Trophoblast cell (in vitro differentiated cells and primary cell): Measurements from ENCODE around the gene KCNH6.
A peak's percentile ranks its signal among the peaks of the same experiment; 100 is the strongest.

Experiments
- DNase-seq, 2 donors: peaks; one replicate each; pipeline ENCODE4 v3.0.0-alpha.2; 2016
- H2AFZ ChIP-seq: 2 replicates; pipeline ENCODE4 v1.6.1; 2013; ENCODE audit warnings: low read length, moderate library complexity, mild to moderate bottlenecking; ENCODE audit not compliant: insufficient read depth, poor library complexity
- H2AK5ac ChIP-seq: 2 replicates; pipeline ENCODE4 v1.6.1; 2013; ENCODE audit warnings: mild to moderate bottlenecking, low read length
- H2BK120ac ChIP-seq: 2 replicates; pipeline ENCODE4 v1.6.1; 2013; ENCODE audit warnings: low read length, mild to moderate bottlenecking, moderate library complexity; ENCODE audit not compliant: insufficient read depth, poor library complexity
- H2BK12ac ChIP-seq: 2 replicates; pipeline ENCODE4 v1.6.1; 2013; ENCODE audit warnings: mild to moderate bottlenecking, low read length, moderate library complexity
- H2BK5ac ChIP-seq: 2 replicates; pipeline ENCODE4 v1.6.1; 2013; ENCODE audit warnings: low read length, low read depth, moderate library complexity, mild to moderate bottlenecking; ENCODE audit not compliant: poor library complexity
- H3K14ac ChIP-seq: 2 replicates; pipeline ENCODE4 v1.6.1; 2013; ENCODE audit warnings: mild to moderate bottlenecking, low read length
- H3K18ac ChIP-seq: 2 replicates; pipeline ENCODE4 v1.6.1; 2013; ENCODE audit warnings: mild to moderate bottlenecking, low read length
- H3K23ac ChIP-seq: 2 replicates; pipeline ENCODE4 v1.6.1; 2013; ENCODE audit warnings: low read length
- H3K27ac ChIP-seq: 2 replicates; pipeline ENCODE4 v1.5.1; 2013; ENCODE audit warnings: low read depth, mild to moderate bottlenecking, inconsistent platforms, low read length, moderate library complexity
- H3K27me3 ChIP-seq: 2 replicates; pipeline ENCODE4 v1.6.1; 2013; ENCODE audit warnings: inconsistent platforms, mild to moderate bottlenecking, low read length, moderate library complexity; ENCODE audit not compliant: insufficient read depth
- H3K36me3 ChIP-seq, 2 experiments: 1 replicate in 1 of 2; 2 replicates in 1 of 2; pipeline ENCODE4 v1.6.1; 2013; ENCODE audit warnings: low read length in 2 of 2, mild to moderate bottlenecking in 2 of 2, moderate library complexity in 1 of 2; ENCODE audit not compliant: insufficient read depth in 2 of 2, control insufficient read depth in 1 of 2
- H3K4ac ChIP-seq: 2 replicates; pipeline ENCODE4 v1.6.1; 2013; ENCODE audit warnings: low read depth, mild to moderate bottlenecking, low read length, moderate library complexity
- H3K4me1 ChIP-seq, 2 experiments: 1 replicate in 1 of 2; 2 replicates in 1 of 2; pipeline ENCODE4 v1.6.1; 2013; ENCODE audit warnings: low read length in 2 of 2, mild to moderate bottlenecking in 2 of 2, moderate library complexity in 1 of 2; ENCODE audit not compliant: insufficient read depth in 2 of 2, control insufficient read depth in 1 of 2
- H3K4me2 ChIP-seq: 2 replicates; pipeline ENCODE4 v1.6.1; 2013; ENCODE audit warnings: inconsistent platforms, mild to moderate bottlenecking, low read length, moderate library complexity
- H3K4me3 ChIP-seq: 2 replicates; pipeline ENCODE4 v1.5.1; 2013; ENCODE audit warnings: mild to moderate bottlenecking, low read depth, low read length, inconsistent platforms
- H3K79me1 ChIP-seq: one replicate; pipeline ENCODE4 v1.6.1; 2013; ENCODE audit warnings: low read length
- H3K79me2 ChIP-seq: 2 replicates; pipeline ENCODE4 v1.6.1; 2013; ENCODE audit warnings: low read length, mild to moderate bottlenecking; ENCODE audit not compliant: control insufficient read depth, insufficient read depth, poor library complexity
- H3K9ac ChIP-seq: 2 replicates; pipeline ENCODE4 v1.6.1; 2013; ENCODE audit warnings: mild to moderate bottlenecking, low read length
- H3K9me3 ChIP-seq: 2 replicates; pipeline ENCODE4 v1.6.1; 2013; ENCODE audit warnings: low read depth, mild to moderate bottlenecking, control low read depth, inconsistent platforms, low read length; ENCODE audit not compliant: insufficient read depth
- H4K12ac ChIP-seq: 2 replicates; pipeline ENCODE4 v1.6.1; 2013; ENCODE audit warnings: low read depth, mild to moderate bottlenecking, low read length, moderate library complexity
- H4K8ac ChIP-seq: 2 replicates; pipeline ENCODE4 v1.6.1; 2013; ENCODE audit warnings: low read depth, mild to moderate bottlenecking, low read length, moderate library complexity
- H4K91ac ChIP-seq: one replicate; pipeline ENCODE4 v1.6.1; 2013; ENCODE audit warnings: low read depth, mild to moderate bottlenecking, low read length, moderate library complexity
- WGBS: extraction: QIAGEN DNeasy Blood & Tissue Kit; methylation state at CpG from one replicate; pipeline ENCODE4 v1.1.7; 2013; ENCODE audit warnings: missing lambda C conversion rate; ENCODE audit not compliant: insufficient read length, insufficient coverage; ENCODE audit errors: extremely low coverage; 5-methylcytosine and 5-hydroxymethylcytosine counted together

KCNH6 gene

GRCh38 chr17:63558441-63558840 is 35.3 kb downstream of the KCNH6 start:
- H3K36me3 ChIP-seq, result peaks cover 0 to 4% of the 10 kb centered on the region in 2 experiments

GRCh38 chr17:63561819-63562218 is 38.7 kb downstream of the KCNH6 start:
- no peak overlapping the region for H3K23ac ChIP-seq
- no peak overlapping the region for H2AK5ac ChIP-seq

More at GRCh38 chr17:63558441-63558840, 35.3 kb downstream of the KCNH6 start:
- H3K4me3 ChIP-seq, result no peak overlapping the region
- H3K27ac ChIP-seq, result no peak overlapping the region
- no peak overlapping the region for H3K4ac ChIP-seq
- no CpG with 5 or more reads among the region's 3 CpGs for WGBS
- no peaks in the 10 kb centered on the region for H3K4me1 ChIP-seq
- H3K4me2 ChIP-seq, result no peak overlapping the region
- no peaks in the 10 kb centered on the region for H3K9me3 ChIP-seq
- H2BK12ac ChIP-seq, result no peak overlapping the region
- H3K18ac ChIP-seq, result no peak overlapping the region
- H3K23ac ChIP-seq, result no peak overlapping the region
- H3K27me3 ChIP-seq, result no peaks in the 10 kb centered on the region
- H3K14ac ChIP-seq, result no peak overlapping the region
- no peak overlapping the region for H2BK5ac ChIP-seq
- DNase-seq, result no peak
- no peak overlapping the region for H2AFZ ChIP-seq
- H2AK5ac ChIP-seq, result no peak overlapping the region
- no peak overlapping the region for H4K91ac ChIP-seq
- no peak overlapping the region for H3K9ac ChIP-seq
- H4K12ac ChIP-seq, result no peak overlapping the region
- peaks cover 2% of the 10 kb centered on the region for H3K79me2 ChIP-seq
- no peak overlapping the region for H2BK120ac ChIP-seq
- no peaks in the 10 kb centered on the region for H3K79me1 ChIP-seq
- H4K8ac ChIP-seq, result no peak overlapping the region

GRCh38 chr17:63563339-63563738 is 40.2 kb downstream of the KCNH6 start:
- Histone ChIP-seq H2AFZ (no peak overlapping the region), H3K27me3 (no peaks in the 10 kb centered on the region), H3K4me1 (no peaks in the 10 kb centered on the region), H3K79me2 (peaks cover 1% of the 10 kb centered on the region), H3K36me3 (no peaks in the 10 kb centered on the region), H2AK5ac (no peak overlapping the region), H2BK120ac (no peak overlapping the region), H2BK12ac (no peak overlapping the region), H3K79me1 (no peaks in the 10 kb centered on the region), H3K18ac (no peak overlapping the region), H3K23ac (no peak overlapping the region), H2BK5ac (no peak overlapping the region), H4K12ac (no peak overlapping the region), H3K4ac (no peak overlapping the region), H3K4me2 (no peak overlapping the region), H3K4me3 (no peak overlapping the region), H3K27ac (no peak overlapping the region), H4K91ac (no peak overlapping the region), H3K9me3 (peaks cover 2% of the 10 kb centered on the region), H4K8ac (no peak overlapping the region), H3K9ac (no peak overlapping the region), H3K14ac (no peak overlapping the region)
- no CpG with 5 or more reads among the region's 2 CpGs for WGBS
- DNase-seq, result no peak

More at GRCh38 chr17:63561819-63562218, 38.7 kb downstream of the KCNH6 start:
- Histone ChIP-seq H3K27ac (no peak overlapping the region), H4K8ac (no peak overlapping the region), H4K12ac (no peak overlapping the region), H3K27me3 (no peaks in the 10 kb centered on the region), H3K14ac (no peak overlapping the region), H2BK120ac (no peak overlapping the region), H2BK5ac (no peak overlapping the region), H3K18ac (no peak overlapping the region), H3K4me3 (no peak overlapping the region), H4K91ac (no peak overlapping the region), H3K9ac (no peak overlapping the region), H3K4me1 (no peaks in the 10 kb centered on the region), H2BK12ac (no peak overlapping the region), H3K4me2 (no peak overlapping the region), H2AFZ (no peak overlapping the region), H3K36me3 (no peaks in the 10 kb centered on the region), H3K79me1 (no peaks in the 10 kb centered on the region), H3K9me3 (peaks cover 2% of the 10 kb centered on the region), H3K4ac (no peak overlapping the region), H3K79me2 (no peaks in the 10 kb centered on the region)
- DNase-seq, result no peak

GRCh38 chr17:63564562-63564961 is 41.4 kb downstream of the KCNH6 start:
- Histone ChIP-seq H2BK5ac (no peak overlapping the region), H2AK5ac (no peak overlapping the region), H3K27ac (no peak overlapping the region), H3K14ac (no peak overlapping the region), H2AFZ (no peak overlapping the region), H3K23ac (no peak overlapping the region), H3K9ac (no peak overlapping the region), H3K27me3 (no peaks in the 10 kb centered on the region), H3K4me2 (no peak overlapping the region), H3K4me1 (peaks cover 0 to 2% of the 10 kb centered on the region in 2 experiments), H3K36me3 (no peaks in the 10 kb centered on the region), H3K4me3 (no peak overlapping the region), H3K79me1 (no peaks in the 10 kb centered on the region), H4K8ac (no peak overlapping the region), H4K12ac (no peak overlapping the region), H3K9me3 (peaks cover 2% of the 10 kb centered on the region), H2BK12ac (no peak overlapping the region), H3K79me2 (peaks cover 1% of the 10 kb centered on the region), H2BK120ac (no peak overlapping the region), H3K4ac (peak overlapping the region; percentile 19), H4K91ac (no peak overlapping the region), H3K18ac (peak overlapping the region; percentile 35)
- no peak for DNase-seq
- no CpG with 5 or more reads among the region's 5 CpGs for WGBS
